ENCODE measurements around the gene SUSD1.
A peak's percentile ranks its signal among the peaks of the same experiment; 100 is the strongest.

The SUSD1 gene

DNA sequence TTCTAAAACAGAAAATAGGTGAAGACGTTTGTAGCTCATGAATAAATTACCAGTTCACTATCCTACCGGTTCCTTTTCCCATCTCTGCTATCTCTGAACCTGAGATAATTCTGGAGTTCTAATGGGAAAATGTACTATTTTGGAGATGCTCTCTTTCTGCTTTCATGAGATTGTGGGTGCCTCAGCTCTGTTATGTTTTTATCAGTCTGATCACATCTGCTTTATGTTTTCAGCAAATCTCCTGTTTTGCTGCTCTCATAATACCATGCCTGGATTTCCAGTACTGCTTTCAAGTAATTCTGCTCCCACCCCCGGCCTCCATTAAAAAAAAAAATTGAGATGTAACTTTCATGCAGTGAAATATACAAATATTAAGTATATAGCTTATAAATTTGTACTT, 9.1 kb upstream of the SUSD1 start:
- H3K9me3 Mint-ChIP-seq, result peaks cover 10% of the 10 kb centered on the region
- H3K27ac Mint-ChIP-seq, result no peak overlapping the region
- H3K4me1 Mint-ChIP-seq (ENCODE audit: low read depth), result peaks cover 26% of the 10 kb centered on the region
- no peak overlapping the region for H3K4me3 Mint-ChIP-seq
- peaks cover 7% of the 10 kb centered on the region for H3K36me3 Mint-ChIP-seq (ENCODE audit: low read depth)
- peaks cover 7% of the 10 kb centered on the region for H3K27me3 Mint-ChIP-seq

DNA sequence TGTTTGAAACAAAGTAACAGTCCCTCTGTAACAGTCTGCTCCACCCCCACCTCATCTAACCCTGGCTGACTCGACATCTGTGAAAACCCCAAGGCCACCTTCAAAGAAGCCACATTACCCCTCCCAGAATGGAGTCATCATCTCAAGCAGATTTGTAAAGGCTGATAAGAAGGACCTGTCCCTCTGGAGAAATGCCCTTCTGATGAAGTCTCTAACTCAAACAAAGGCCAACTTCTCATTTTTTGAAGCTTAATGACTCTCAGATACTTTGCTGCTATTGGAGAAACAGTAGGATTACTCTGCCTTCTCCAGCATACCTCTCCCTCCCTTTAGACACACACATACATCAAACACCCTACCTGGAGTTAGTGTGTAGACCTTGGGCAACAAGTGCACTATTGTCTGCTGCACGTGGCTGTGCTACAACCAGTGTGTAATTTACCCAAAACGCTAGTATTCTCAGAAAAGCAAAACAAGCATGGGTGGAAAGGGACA, 5.3 kb upstream of the SUSD1 start:
- H3K4me3 Mint-ChIP-seq, result peak overlapping the region; percentile 1
- peaks cover 39% of the 10 kb centered on the region for H3K27me3 Mint-ChIP-seq
- H3K9me3 Mint-ChIP-seq, result peaks cover 10% of the 10 kb centered on the region
- peaks cover 7% of the 10 kb centered on the region for H3K36me3 Mint-ChIP-seq (ENCODE audit: low read depth)
- peaks cover 50% of the 10 kb centered on the region for H3K4me1 Mint-ChIP-seq (ENCODE audit: low read depth)
- H3K27ac Mint-ChIP-seq, result peak overlapping the region; percentile 75

DNA sequence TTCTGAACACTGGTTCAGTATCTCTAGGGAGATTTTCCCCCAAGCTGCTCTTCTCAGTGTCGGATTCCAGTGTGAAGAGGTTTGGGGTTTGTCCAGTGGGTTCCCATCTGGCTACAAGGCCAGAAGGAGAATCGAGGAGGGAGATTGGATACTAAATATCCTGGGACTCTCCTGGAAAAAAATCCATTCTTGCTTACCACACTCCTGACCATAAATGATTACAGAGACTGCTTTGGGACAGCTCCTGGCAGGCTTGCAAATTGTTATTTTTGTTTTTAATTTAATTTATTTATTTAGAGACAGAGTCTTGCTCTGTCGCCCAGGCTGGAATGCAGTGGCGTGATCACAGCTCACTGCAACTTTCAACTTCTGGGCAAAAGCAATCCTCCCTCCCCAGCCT, 4.7 kb upstream of the SUSD1 start:
- H3K4me3 Mint-ChIP-seq, result no peak overlapping the region
- no peak overlapping the region for H3K27ac Mint-ChIP-seq
- H3K27me3 Mint-ChIP-seq, result peaks cover 41% of the 10 kb centered on the region
- peaks cover 50% of the 10 kb centered on the region for H3K4me1 Mint-ChIP-seq (ENCODE audit: low read depth)
- peaks cover 7% of the 10 kb centered on the region for H3K36me3 Mint-ChIP-seq (ENCODE audit: low read depth)
- peaks cover 10% of the 10 kb centered on the region for H3K9me3 Mint-ChIP-seq

DNA sequence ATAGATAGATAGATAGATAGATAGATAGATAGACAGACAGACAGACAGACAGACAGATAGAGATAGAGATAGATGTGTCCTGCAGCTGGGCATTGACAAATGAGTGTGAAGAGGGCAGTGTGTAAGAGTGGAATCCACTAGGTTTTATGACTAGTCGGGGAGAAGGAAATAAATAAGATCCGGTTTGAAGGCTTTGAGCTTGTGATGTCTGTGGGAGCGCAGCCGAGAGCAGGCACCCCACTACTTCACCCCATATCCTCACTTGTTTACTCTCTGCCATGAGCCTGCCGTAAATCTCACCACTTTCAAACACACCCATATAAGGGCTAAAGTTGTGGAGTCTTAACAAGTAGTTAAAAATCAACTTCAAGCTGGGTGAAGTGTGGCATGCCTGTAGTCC, 1.4 kb upstream of the SUSD1 start:
- H3K4me1 Mint-ChIP-seq (ENCODE audit: low read depth), result peaks cover 64% of the 10 kb centered on the region
- H3K27me3 Mint-ChIP-seq, result peaks cover 34% of the 10 kb centered on the region
- H3K4me3 Mint-ChIP-seq, result peak overlapping the region; percentile 2
- no peak overlapping the region for H3K27ac Mint-ChIP-seq
- no peaks in the 10 kb centered on the region for H3K36me3 Mint-ChIP-seq (ENCODE audit: low read depth)
- no peaks in the 10 kb centered on the region for H3K9me3 Mint-ChIP-seq

DNA sequence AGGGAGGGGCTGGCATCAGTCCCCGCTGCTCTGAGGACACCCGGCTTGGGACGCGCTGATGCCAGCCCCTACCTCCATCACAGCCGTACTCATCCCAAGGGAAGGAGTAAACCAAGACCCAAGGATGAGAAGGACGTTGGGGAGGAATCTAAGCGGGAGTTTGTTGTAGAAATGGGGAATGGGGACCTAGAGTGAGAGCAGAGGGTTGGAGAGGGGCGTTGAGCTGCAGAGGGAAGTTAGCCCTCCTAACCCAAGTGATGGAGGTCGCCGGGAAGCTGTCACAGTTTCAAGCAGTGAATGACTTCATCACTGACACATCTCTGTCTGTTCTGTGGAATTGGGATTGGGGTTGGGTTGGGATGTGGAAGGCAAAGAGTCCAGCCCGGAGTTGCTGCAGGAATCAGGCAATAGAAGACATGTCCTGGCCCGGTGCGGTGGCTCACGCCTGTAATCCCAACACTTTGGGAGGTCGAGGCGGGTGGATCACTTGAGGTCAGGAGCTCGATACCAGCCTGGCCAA, 759 bp upstream of the SUSD1 start:
- H3K27ac Mint-ChIP-seq, result peak overlapping the region; percentile 42
- peaks cover 34% of the 10 kb centered on the region for H3K27me3 Mint-ChIP-seq
- no peaks in the 10 kb centered on the region for H3K36me3 Mint-ChIP-seq (ENCODE audit: low read depth)
- peaks cover 57% of the 10 kb centered on the region for H3K4me1 Mint-ChIP-seq (ENCODE audit: low read depth)
- H3K9me3 Mint-ChIP-seq, result no peaks in the 10 kb centered on the region
- peak overlapping the region; percentile 53 for H3K4me3 Mint-ChIP-seq

DNA sequence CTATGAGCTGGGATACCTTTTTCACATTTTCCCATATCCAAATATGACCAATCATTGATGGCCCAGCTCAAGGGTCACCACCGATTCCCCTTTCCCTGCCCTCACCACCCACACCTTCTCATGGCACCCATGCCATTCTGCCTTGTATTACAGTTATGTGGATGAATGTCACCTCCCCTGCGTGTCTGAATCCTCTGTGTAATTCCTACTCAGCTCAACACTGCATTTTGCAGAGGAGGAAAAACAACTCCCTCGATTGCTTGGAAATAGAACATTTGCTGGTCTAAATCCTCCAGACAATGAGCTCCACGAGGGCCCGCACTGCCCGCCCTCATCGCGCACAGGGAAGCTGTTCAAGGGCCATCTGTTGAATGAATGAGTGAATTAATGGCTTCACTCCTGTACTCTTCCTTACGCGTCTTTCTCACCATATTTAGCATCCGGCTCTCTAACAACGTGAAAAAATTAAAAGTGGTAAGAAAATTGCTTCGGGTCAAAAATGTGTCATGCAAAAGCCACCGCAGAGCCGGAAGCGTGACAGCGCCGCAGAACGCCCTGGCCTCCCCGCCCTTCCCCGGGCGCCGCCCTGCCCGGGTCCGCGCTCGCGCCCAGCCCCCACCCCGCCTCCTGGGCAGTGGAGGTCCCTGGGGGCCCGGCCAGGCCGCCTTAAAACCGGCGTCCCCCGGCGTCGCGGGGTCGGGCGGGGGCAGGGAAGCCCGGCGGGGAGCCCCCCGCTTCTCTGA, 704 bp downstream of the SUSD1 start:
- Mint-ChIP-seq H3K4me1 (ENCODE audit: low read depth) (peaks cover 52% of the 10 kb centered on the region), H3K27ac (peak overlapping the region; percentile 92), H3K4me3 (peak overlapping the region; percentile 85), H3K36me3 (ENCODE audit: low read depth) (no peaks in the 10 kb centered on the region), H3K9me3 (no peaks in the 10 kb centered on the region), H3K27me3 (peaks cover 34% of the 10 kb centered on the region)

DNA sequence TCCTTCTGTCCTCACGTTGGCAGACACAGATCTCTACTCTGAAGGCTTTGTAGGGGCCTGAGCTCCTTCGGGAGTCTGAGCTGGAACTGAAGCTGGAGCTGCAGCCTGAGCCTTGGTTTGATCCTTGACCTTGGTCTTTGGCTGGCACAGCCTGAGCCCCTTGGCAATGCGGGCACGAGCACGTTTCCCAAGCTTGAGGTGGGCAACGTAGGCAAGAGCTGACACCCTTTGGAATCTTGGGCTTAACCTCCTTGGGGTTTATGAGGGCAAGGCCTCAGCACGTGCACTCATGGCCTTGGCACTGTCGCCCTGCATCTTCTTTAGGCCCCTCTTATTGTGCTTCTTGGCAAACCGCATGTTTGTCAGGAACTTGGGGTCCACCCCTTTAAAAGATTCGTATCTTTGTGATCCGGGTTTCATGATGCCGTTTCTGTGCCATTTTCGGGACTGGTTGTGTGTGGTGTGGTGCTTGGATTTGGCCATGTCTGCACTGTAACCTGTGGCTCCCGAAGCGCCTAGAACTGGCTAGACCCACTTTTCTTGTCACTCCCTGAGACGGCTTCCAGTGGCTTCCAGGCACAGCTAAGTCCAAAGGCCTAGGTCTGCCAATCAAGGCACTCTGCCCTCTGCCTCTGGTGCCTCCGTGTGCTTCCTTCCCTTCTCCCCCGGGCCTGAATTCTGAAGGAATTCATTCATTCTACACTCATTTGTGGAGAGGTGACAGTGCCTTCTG, 1.4 kb downstream of the SUSD1 start:
- Mint-ChIP-seq H3K4me1 (ENCODE audit: low read depth) (peaks cover 57% of the 10 kb centered on the region), H3K27me3 (peaks cover 32% of the 10 kb centered on the region), H3K9me3 (no peaks in the 10 kb centered on the region), H3K36me3 (ENCODE audit: low read depth) (no peaks in the 10 kb centered on the region), H3K27ac (peak overlapping the region; percentile 92), H3K4me3 (peak overlapping the region; percentile 85)

DNA sequence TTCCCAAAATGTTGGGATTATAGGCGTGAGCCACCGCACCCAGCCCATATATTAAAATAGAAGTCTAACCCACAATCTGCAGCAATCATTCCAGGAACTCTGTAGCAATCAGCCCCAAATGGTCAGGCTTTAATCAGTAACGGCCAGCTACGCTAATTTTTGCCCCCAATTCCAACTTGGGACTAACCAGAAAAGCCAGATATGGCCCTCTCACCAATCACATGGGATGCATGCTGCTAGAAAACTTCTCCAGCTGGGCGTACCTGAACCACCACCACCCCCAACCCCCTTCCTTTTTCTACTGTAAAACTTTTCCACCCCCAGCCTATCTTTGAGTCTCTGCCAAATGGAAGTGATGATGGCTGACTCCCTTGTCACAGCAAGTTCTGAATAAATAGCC, 4.1 kb downstream of the SUSD1 start:
- Mint-ChIP-seq H3K36me3 (ENCODE audit: low read depth) (no peaks in the 10 kb centered on the region), H3K9me3 (no peaks in the 10 kb centered on the region), H3K4me1 (ENCODE audit: low read depth) (peaks cover 59% of the 10 kb centered on the region), H3K27me3 (peaks cover 7% of the 10 kb centered on the region), H3K27ac (no peak overlapping the region), H3K4me3 (no peak overlapping the region)

DNA sequence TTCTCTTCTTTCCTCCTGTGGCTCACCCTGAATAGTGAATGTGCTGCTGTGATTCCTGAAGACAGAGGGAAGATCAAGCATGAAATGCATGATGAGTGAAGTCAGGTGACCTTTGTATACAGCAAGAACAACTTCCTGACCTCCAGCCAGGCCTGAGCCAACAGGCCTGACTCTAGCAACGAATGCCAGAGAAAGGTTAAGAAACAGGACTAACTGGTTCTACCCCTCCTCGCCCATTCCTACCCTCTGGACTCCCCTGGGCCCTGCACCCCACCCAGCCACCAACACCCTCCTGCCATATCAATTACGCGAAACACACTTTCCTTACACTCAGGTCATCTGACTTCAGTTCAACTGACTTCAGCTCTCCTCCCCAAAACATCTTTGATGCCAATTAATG, 4.9 kb downstream of the SUSD1 start:
- H3K4me1 Mint-ChIP-seq (ENCODE audit: low read depth), result peaks cover 61% of the 10 kb centered on the region
- no peak overlapping the region for H3K27ac Mint-ChIP-seq

DNA sequence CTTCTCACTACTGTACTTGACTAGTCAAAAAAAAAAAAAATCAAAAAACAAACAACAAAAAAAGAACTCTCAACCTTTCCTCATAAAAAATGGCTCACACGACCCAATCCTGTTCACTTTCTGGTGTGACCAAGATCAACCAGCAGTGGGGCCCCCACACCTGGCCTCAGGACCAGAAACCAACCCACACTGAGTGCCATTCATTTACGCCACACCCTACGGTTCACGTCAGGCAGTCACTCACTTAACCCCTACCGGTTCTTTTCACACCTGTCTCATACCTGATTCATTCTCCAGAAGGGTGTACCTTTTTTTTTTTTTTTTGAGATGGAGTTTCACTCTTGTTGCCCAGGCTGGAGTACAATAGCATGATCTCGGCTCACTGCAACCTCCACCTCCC, 5.7 kb downstream of the SUSD1 start:
- Mint-ChIP-seq H3K4me1 (ENCODE audit: low read depth) (peaks cover 58% of the 10 kb centered on the region), H3K9me3 (no peaks in the 10 kb centered on the region), H3K27ac (no peak overlapping the region), H3K27me3 (no peaks in the 10 kb centered on the region), H3K36me3 (ENCODE audit: low read depth) (no peaks in the 10 kb centered on the region), H3K4me3 (no peak overlapping the region)

More for the DNA sequence above, 4.9 kb downstream of the SUSD1 start:
- Mint-ChIP-seq H3K9me3 (no peaks in the 10 kb centered on the region), H3K27me3 (peaks cover under 1% of the 10 kb centered on the region), H3K4me3 (no peak overlapping the region), H3K36me3 (ENCODE audit: low read depth) (no peaks in the 10 kb centered on the region)

DNA sequence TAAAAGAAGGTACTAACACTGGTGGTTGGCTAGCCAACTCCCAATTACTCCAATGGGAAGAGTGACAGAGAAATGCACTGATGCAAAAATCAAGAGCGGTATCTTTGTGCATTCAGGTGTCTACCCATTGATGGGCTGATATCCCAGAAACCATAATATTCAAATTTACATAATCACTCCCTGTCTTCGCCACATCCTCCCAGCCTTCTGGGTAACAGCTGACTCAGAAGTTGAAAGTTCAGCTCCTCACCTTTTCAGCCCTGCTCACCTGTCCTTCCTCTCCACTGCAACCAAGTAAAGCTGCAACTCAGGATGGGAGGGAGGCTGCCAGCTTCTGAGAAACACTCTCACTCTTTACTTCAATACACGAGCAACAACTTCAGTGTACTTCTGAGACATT, 6.9 kb downstream of the SUSD1 start:
- no peak overlapping the region for H3K27ac Mint-ChIP-seq
- H3K36me3 Mint-ChIP-seq (ENCODE audit: low read depth), result no peaks in the 10 kb centered on the region
- no peaks in the 10 kb centered on the region for H3K9me3 Mint-ChIP-seq
- no peak overlapping the region for H3K4me3 Mint-ChIP-seq
- H3K27me3 Mint-ChIP-seq, result no peaks in the 10 kb centered on the region
- H3K4me1 Mint-ChIP-seq (ENCODE audit: low read depth), result peaks cover 50% of the 10 kb centered on the region

DNA sequence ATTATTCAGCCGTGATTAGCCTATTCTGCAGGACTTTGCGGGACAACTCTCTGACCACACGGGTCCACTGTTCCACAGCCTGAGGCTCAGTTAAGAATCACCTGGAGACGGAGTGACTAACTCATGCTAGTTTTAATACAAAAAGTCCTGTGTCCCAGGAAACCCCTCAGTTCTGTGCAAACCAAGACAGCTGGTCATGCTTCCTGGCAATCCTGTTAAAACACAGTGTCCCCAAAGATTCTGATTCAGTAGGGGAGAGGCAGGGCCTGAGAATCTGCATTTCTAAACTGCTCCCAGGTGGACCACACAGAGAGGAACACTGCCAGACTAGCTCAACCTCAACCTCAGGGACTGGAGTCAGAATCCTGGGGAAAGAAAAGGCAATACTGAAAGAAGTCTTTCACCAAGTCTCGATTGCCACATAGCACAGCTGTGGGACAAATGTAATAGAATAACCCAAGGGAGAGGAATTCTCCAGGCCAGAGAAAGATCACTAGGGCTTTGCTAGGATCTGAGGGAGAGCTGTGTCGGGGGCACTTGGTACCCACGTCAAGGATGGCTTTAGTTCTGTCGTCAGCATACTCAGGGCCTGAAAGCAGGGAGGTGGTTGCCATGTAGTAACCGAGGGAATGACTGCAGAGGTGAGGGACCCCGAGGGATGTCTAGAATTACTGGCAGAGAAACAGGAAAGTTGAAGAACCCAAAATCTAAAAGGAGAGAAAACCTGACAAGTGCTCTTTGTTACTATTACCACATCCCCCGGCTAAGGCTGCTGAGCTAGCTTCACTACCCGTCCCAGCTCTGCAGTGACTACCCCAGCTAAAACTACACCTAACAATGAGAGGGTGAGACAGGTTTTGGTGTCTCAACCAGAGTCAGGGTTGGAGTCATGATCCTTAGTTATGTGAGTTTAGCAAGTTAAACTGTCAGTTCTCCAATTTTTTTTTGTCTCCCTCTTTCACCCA, 8.6 kb downstream of the SUSD1 start:
- H3K4me3 Mint-ChIP-seq, result no peak overlapping the region
- no peaks in the 10 kb centered on the region for H3K36me3 Mint-ChIP-seq (ENCODE audit: low read depth)
- peaks cover 45% of the 10 kb centered on the region for H3K4me1 Mint-ChIP-seq (ENCODE audit: low read depth)
- H3K27ac Mint-ChIP-seq, result no peak overlapping the region
- H3K27me3 Mint-ChIP-seq, result no peaks in the 10 kb centered on the region
- H3K9me3 Mint-ChIP-seq, result no peaks in the 10 kb centered on the region

DNA sequence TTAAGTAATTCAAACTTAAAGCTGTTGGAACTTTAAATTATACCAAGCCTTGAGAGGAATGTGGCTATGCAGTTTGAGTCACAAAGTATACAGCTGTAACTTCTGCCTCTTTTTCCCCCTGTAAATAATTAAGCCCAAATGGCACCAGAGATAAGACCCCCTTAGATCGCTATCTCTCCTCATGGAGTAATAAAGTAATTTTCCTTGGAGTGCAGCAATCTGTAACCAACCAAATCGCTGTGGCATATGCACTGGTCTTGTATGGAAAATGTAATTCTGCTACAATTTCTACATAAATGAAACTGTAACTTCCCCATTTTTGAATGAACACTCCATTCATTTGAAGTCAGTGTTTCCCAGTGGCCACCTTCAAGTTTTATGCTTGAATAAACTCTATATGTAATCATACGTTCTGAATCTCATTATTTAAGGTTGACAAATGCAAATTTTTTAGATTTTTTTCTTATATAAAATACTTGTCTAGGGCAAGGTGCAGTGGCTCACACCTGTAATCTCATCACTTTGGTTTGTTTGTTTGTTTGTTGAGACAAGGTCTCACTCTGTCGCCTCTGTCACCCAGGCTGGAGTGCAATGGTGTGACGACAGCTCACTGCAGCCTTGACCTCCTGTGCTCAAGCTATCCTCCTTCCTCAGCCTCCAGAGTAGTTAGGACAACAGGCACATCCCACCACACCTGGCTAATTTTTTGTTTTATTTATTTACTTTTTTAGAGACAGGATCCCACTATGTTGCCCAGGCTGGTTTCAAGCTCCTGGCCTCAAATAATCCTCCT, 12.3 kb downstream of the SUSD1 start:
- Mint-ChIP-seq H3K27me3 (no peaks in the 10 kb centered on the region), H3K9me3 (no peaks in the 10 kb centered on the region), H3K4me3 (no peak overlapping the region), H3K27ac (no peak overlapping the region), H3K36me3 (ENCODE audit: low read depth) (no peaks in the 10 kb centered on the region), H3K4me1 (ENCODE audit: low read depth) (peaks cover 26% of the 10 kb centered on the region)

DNA sequence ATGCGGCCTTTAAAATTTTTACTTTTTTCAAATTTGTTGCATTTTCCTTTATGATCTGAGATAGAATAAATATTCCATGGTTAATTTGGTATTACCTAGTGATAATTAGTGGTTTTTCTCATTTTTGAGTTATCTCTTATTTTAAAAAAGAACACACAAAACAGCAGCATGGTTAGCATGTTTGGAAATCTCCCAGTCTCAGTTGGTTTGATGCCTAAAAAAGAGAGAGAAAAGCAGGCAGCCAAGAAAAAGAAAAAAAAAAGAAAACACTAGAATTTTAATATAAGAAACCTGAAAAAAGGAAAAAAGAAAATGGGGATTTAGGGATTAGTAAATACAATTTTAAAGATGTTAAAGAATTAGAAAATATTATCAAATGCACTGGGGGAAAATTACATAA, 15.3 kb downstream of the SUSD1 start:
- Mint-ChIP-seq H3K27me3 (no peaks in the 10 kb centered on the region), H3K27ac (no peak overlapping the region), H3K36me3 (ENCODE audit: low read depth) (no peaks in the 10 kb centered on the region)

More for the DNA sequence above, 15.3 kb downstream of the SUSD1 start:
- H3K4me3 Mint-ChIP-seq, result no peak overlapping the region
- H3K4me1 Mint-ChIP-seq (ENCODE audit: low read depth), result peaks cover 9% of the 10 kb centered on the region
- H3K9me3 Mint-ChIP-seq, result no peaks in the 10 kb centered on the region
